DND-41 (cell line): Measurements from ENCODE around the gene SIT1.

Experiments
- CTCF ChIP-seq: IDR thresholded peaks from 2 replicates; pipeline ENCODE4 v1.5.1; 2012; ENCODE audit warnings: borderline replicate concordance, low read length, moderate library complexity, mild to moderate bottlenecking; ENCODE audit not compliant: poor library complexity, severe bottlenecking; ENCODE audit errors: extremely low read depth
- EZH2 ChIP-seq: IDR thresholded peaks from 3 replicates; pipeline ENCODE4 v1.6.1; 2012; ENCODE audit warnings: borderline replicate concordance, low read depth, mild to moderate bottlenecking, moderate library complexity, low read length, inconsistent platforms; ENCODE audit not compliant: severe bottlenecking

- TF ChIP-seq EZH2 = no peak
- no peak for TF ChIP-seq CTCF
These were observed 8.2 kb upstream of the SIT1 start for GRCh38 chr9:35658968-35659220.
